Neural cell (in vitro differentiated cells): ENCODE measurements around the gene TNFAIP3.

ENCODE experiments used
- EP300 ChIP-seq: fragments of 450-650 bp; conservative IDR thresholded peaks from 2 replicates; pipeline ENCODE4 v1.6.1; 2014; ENCODE audit warnings: antibody characterized with exemption, mild to moderate bottlenecking, moderate library complexity; ENCODE audit not compliant: poor library complexity, severe bottlenecking
- EZH2 ChIP-seq: fragments of 200-600, 300-800 bp; shearing (Covaris generic), sonication (generic); IDR thresholded peaks from 2 replicates; pipeline ENCODE4 v1.6.1; 2014; ENCODE audit warnings: antibody characterized with exemption, low read length, borderline replicate concordance, mild to moderate bottlenecking; ENCODE audit not compliant: insufficient read depth, poor library complexity, severe bottlenecking
- MXI1 ChIP-seq: fragments of 450-650 bp; conservative IDR thresholded peaks from 2 replicates; pipeline ENCODE4 v1.6.1; 2014; ENCODE audit warnings: antibody characterized with exemption, mild to moderate bottlenecking; ENCODE audit not compliant: poor library complexity, severe bottlenecking
- POLR2AphosphoS5 ChIP-seq: IDR thresholded peaks from 2 replicates; pipeline ENCODE4 v1.6.1; 2012
- RAD21 ChIP-seq: fragments of 450-650 bp; conservative IDR thresholded peaks from 2 replicates; pipeline ENCODE4 v1.6.1; 2014; ENCODE audit warnings: antibody characterized with exemption, mild to moderate bottlenecking, moderate library complexity
- REST ChIP-seq: IDR thresholded peaks from 2 replicates; pipeline ENCODE4 v1.6.1; 2012; ENCODE audit warnings: borderline replicate concordance
- TF ChIP-seq, protein P1 (sequence below): fragments of 450-650 bp; IDR thresholded peaks from 2 replicates; pipeline ENCODE4 v1.5.1; 2014; ENCODE audit warnings: antibody characterized with exemption, mild to moderate bottlenecking, moderate library complexity; ENCODE audit not compliant: poor library complexity, severe bottlenecking

GRCh38 chr6:137893726-137894125 is 26.7 kb downstream of the TNFAIP3 start:
- TF ChIP-seq, protein P1, sequence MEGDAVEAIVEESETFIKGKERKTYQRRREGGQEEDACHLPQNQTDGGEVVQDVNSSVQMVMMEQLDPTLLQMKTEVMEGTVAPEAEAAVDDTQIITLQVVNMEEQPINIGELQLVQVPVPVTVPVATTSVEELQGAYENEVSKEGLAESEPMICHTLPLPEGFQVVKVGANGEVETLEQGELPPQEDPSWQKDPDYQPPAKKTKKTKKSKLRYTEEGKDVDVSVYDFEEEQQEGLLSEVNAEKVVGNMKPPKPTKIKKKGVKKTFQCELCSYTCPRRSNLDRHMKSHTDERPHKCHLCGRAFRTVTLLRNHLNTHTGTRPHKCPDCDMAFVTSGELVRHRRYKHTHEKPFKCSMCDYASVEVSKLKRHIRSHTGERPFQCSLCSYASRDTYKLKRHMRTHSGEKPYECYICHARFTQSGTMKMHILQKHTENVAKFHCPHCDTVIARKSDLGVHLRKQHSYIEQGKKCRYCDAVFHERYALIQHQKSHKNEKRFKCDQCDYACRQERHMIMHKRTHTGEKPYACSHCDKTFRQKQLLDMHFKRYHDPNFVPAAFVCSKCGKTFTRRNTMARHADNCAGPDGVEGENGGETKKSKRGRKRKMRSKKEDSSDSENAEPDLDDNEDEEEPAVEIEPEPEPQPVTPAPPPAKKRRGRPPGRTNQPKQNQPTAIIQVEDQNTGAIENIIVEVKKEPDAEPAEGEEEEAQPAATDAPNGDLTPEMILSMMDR: no peak
- TF ChIP-seq EZH2 (no peak), REST (no peak), POLR2AphosphoS5 (no peak), MXI1 (no peak), EP300 (no peak), RAD21 (no peak)
